Thyroid gland (tissue), 4 donors: ENCODE data around the gene FRMPD2.

Source experiments
- CTCF ChIP-seq, 6 experiments: fragments of 200-600 bp in 3 of 6; fragments of 450-650 bp in 3 of 6; sonication (generic) in 3 of 6; IDR thresholded peaks; one replicate each; pipeline ENCODE4 v1.5.1; 2016 to 2019; ENCODE audit warnings: antibody characterized with exemption in 6 of 6, mild to moderate bottlenecking in 2 of 6, inconsistent platforms in 1 of 6, moderate library complexity in 1 of 6
- POLR2A ChIP-seq, 2 donors: fragments of 450-650 bp; IDR thresholded peaks; one replicate each; pipeline ENCODE4 v1.6.1; 2017; ENCODE audit warnings: antibody characterized with exemption in 2 of 2, mild to moderate bottlenecking in 2 of 2, moderate library complexity in 1 of 2

GRCh38 chr10:48271047-48271730 is 3.3 kb downstream of the FRMPD2 start:
- TF ChIP-seq CTCF (IDR thresholded peaks at IDR 0.05) (no peak), POLR2A (IDR thresholded peaks at IDR 0.05) (no peak)
